ENCODE measurements around the gene CRELD1. TPM values are rescaled to one million over a fixed set of nuclear protein-coding genes. Genes with fewer than 3 reads are reported as not detected.

Gene CRELD1
- total RNA-seq, 1 donor from 2014 or later, result 25.3 TPM

DNA sequence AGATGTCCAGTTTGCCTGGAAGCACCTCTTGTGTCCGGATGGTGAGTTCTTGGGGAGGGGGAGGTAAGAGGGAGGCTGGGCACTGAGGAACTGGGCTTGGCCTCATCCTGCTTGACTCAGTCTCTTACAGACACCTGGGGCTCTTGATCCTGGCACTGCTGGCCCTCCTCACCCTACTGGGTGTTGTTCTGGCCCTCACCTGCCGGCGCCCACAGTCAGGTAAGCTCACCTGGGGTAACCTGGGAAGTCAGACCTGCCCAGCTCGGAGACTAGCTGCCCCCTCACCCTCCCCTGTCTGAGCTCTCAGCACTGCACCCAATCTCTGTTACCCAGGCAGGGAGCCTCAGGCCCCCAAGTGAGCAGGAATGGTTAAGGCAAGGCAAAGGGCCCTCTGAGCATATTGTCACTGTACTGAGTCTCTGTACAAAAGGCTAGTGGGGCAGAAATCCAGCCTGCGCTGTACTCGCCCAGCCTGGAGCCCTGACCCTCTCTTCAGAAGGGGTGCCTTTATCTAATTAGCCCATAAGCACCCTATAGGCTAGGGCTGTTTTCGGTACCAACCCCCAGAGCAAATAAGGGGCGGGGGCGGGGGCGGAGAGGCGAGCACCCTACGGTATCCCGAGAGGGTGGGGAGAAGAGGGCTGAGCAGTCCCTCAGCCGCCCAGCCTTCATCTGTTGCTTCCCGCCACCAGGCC, 18.9 kb upstream of the CRELD1 start:
- peaks cover 56% of the 10 kb centered on the region for H3K4me1 Mint-ChIP-seq (ENCODE audit: unreplicated experiment)
- no peak for TF ChIP-seq CTCF (IDR thresholded peaks at IDR 0.05)
- DNase-seq (ENCODE audit: extremely low spot score, unreplicated experiment), result no peak
- H3K4me3 Mint-ChIP-seq (ENCODE audit: unreplicated experiment), result peak overlapping the region; percentile 22
- H3K27me3 Mint-ChIP-seq (ENCODE audit: unreplicated experiment), result no peaks in the 10 kb centered on the region
- peak overlapping the region; percentile 76 for H3K27ac Mint-ChIP-seq (ENCODE audit: unreplicated experiment)
- no peaks in the 10 kb centered on the region for H3K36me3 Mint-ChIP-seq (ENCODE audit: unreplicated experiment)
- H3K9me3 Mint-ChIP-seq (ENCODE audit: unreplicated experiment), result no peaks in the 10 kb centered on the region

DNA sequence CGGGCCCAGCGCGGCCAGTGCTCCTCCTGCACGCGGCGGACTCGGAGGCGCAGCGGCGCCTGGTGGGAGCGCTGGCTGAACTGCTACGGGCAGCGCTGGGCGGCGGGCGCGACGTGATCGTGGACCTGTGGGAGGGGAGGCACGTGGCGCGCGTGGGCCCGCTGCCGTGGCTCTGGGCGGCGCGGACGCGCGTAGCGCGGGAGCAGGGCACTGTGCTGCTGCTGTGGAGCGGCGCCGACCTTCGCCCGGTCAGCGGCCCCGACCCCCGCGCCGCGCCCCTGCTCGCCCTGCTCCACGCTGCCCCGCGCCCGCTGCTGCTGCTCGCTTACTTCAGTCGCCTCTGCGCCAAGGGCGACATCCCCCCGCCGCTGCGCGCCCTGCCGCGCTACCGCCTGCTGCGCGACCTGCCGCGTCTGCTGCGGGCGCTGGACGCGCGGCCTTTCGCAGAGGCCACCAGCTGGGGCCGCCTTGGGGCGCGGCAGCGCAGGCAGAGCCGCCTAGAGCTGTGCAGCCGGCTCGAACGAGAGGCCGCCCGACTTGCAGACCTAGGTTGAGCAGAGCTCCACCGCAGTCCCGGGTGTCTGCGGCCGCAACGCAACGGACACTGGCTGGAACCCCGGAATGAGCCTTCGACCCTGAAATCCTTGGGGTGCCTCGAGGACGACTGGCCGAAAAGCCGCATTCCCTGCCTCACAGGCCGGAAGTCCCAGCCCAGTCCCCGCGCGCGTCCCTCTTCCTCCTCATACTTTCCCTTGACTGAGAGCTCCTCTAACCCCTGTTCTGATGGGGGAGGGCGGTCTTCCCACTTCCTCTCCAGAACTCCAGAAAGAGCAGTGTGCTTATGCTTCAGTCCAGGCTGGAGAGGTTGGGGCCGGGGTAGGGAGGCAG, 18.1 kb upstream of the CRELD1 start:
- H3K4me1 Mint-ChIP-seq (ENCODE audit: unreplicated experiment), result peaks cover 56% of the 10 kb centered on the region
- peak; percentile 60 for TF ChIP-seq CTCF (IDR thresholded peaks at IDR 0.05)
- peak overlapping the region; percentile 89 for H3K27ac Mint-ChIP-seq (ENCODE audit: unreplicated experiment)
- no peaks in the 10 kb centered on the region for H3K36me3 Mint-ChIP-seq (ENCODE audit: unreplicated experiment)
- peak; percentile 89 for DNase-seq (ENCODE audit: extremely low spot score, unreplicated experiment)
- H3K27me3 Mint-ChIP-seq (ENCODE audit: unreplicated experiment), result no peaks in the 10 kb centered on the region
- H3K9me3 Mint-ChIP-seq (ENCODE audit: unreplicated experiment), result no peaks in the 10 kb centered on the region
- H3K4me3 Mint-ChIP-seq (ENCODE audit: unreplicated experiment), result peak overlapping the region; percentile 75

DNA sequence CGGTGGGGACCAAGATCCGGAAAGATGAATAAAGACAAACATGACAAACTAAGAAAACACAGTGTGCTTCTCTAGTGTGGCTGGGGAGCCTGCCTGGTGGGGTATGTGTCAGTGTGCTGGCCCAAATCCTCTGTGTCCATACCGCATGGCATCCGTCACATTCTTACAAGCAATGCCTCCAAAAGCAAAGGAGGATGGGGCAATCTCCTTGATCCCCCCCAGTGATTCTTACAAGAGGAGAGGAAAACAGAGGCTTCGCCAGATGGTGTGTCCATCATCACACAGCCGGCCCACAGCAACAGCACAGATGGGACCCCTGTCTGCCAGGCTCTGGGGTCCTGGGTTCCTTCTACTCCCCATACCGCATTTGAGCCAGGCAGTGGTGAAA, 17.3 kb upstream of the CRELD1 start:
- no peak for DNase-seq (ENCODE audit: extremely low spot score, unreplicated experiment)
- no peak for TF ChIP-seq CTCF (IDR thresholded peaks at IDR 0.05)
- Mint-ChIP-seq H3K27me3 (ENCODE audit: unreplicated experiment) (no peaks in the 10 kb centered on the region), H3K4me1 (ENCODE audit: unreplicated experiment) (peaks cover 53% of the 10 kb centered on the region), H3K9me3 (ENCODE audit: unreplicated experiment) (no peaks in the 10 kb centered on the region), H3K27ac (ENCODE audit: unreplicated experiment) (peak overlapping the region; percentile 89), H3K36me3 (ENCODE audit: unreplicated experiment) (no peaks in the 10 kb centered on the region), H3K4me3 (ENCODE audit: unreplicated experiment) (peak overlapping the region; percentile 75)

- DNase-seq (ENCODE audit: extremely low spot score, unreplicated experiment), result peak; percentile 89
- Mint-ChIP-seq H3K9me3 (ENCODE audit: unreplicated experiment) (no peaks in the 10 kb centered on the region), H3K36me3 (ENCODE audit: unreplicated experiment) (no peaks in the 10 kb centered on the region), H3K27ac (ENCODE audit: unreplicated experiment) (peak within 1 kb of the TSS; percentile 89), H3K4me3 (ENCODE audit: unreplicated experiment) (peak within 1 kb of the TSS; percentile 75), H3K4me1 (ENCODE audit: unreplicated experiment) (peaks cover 47% of the 10 kb centered on the region), H3K27me3 (ENCODE audit: unreplicated experiment) (no peaks in the 10 kb centered on the region)
- no peak for TF ChIP-seq CTCF (IDR thresholded peaks at IDR 0.05)
These were observed 16.6 kb upstream of the CRELD1 start, which contains the start of gene IL17RC for GRCh38 chr3:9916734-9917680. Gene IL17RC (plus strand): TSS chr3:9917098. CDS start chr3:9917316, 218 bp downstream.

Measured in osteocyte (in vitro differentiated cells).